ENCODE results near the gene ZSCAN21. TPM values are rescaled to one million over a fixed set of nuclear protein-coding genes. Genes with fewer than 3 reads are reported as not detected.

Gene ZSCAN21
- polyA plus RNA-seq, 2 of the 4 experiments (the other 2 are of a cell fraction): 9.1 to 18.3 TPM

DNA sequence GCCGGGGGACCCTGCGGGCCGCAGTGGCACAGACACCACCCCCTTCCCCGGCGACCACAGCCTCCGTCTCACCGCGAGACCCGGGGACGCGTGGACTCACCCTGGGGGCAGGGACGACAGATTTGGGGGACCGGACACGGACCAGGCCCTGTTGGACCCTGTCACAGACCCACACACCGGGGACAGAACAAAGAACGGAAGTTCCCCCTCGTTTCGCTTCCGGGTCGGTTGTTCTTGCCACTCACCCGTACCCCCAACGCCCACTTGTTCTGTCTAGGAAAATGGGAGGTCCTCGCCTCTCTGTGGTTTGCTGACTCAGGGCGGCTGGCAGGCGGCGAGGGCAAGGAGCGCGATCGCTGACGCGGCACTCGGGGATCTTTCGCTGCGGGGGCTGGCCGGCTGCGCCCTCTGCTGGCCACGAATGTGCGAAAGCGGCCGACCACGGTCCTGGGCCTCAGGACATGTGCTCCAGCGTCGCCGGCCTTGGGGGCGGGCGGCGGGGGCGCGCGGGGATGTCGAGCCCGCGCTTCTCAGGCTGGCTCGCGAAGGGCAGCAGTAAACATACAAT lies 32.0 kb downstream of the ZSCAN21 start, which contains the start of gene ZNF3 (continued):
- TF ChIP-seq FOXS1 (CRISPR knock-in tag; IDR thresholded peaks at IDR 0.05) (no peak), NPAS2 (CRISPR knock-in tag; IDR thresholded peaks at IDR 0.05; ENCODE audit: borderline replicate concordance) (no peak)

DNA sequence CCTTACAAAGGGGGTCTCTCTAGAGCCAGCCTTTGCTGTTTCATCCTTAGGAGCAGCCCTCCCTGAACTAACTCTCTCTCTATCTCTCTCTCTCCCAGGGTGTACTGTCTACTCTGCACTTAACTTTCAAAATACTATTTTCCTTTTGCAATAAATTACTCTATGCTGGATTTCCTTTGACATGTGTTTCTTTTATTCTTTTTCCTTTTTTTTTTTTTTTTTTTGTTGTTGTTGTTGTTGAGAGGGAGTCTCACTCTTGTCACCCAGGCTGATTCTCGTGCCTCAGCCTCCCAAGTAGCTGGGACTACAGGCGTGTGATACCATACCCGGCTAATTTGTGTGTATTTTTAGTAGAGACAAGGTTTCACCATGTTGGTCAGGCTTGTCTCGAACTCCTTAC lies 33.4 kb downstream of the ZSCAN21 start:
- H3K9me3 ChIP-seq: peaks cover 8% of the 10 kb centered on the region; the same call in 2 of the 3 replicates
- no peak overlapping the region for H3K4me2 ChIP-seq
- no peak overlapping the region for H3K27ac ChIP-seq
- DNase-seq (ENCODE audit: low read depth in 1 of 2, low spot score in 1 of 2) (no peak), FAIRE-seq (no peak), ATAC-seq (no peak)
- 64% methylated on average over 4 of the region's 4 CpGs for WGBS (ENCODE audit: missing lambda C conversion rate)
- TF ChIP-seq CBX2 (IDR thresholded peaks at IDR 0.05; ENCODE audit: borderline replicate concordance, low read depth) (no peak), HEYL (CRISPR knock-in tag; IDR thresholded peaks at IDR 0.05) (no peak), HDAC2 (IDR thresholded peaks at IDR 0.05) (no peak), PHF8 (IDR thresholded peaks at IDR 0.05; ENCODE audit: borderline replicate concordance, low read depth) (no peak), JUN (IDR thresholded peaks at IDR 0.05) (no peak)
- ChIA-PET CTCF (interaction anchor here (0.7 to 2.3 kb wide), 11 partner anchors 9 to 325 kb away, joined by 3 to 14 read pairs (median 4); no protein-coding TSS in a partner anchor), POLR2A (no interaction called here)
- peaks cover 7% of the 10 kb centered on the region; the same call in 2 of the 3 replicates for H3K4me1 ChIP-seq
- no peak overlapping the region for H3K4me3 ChIP-seq

DNA sequence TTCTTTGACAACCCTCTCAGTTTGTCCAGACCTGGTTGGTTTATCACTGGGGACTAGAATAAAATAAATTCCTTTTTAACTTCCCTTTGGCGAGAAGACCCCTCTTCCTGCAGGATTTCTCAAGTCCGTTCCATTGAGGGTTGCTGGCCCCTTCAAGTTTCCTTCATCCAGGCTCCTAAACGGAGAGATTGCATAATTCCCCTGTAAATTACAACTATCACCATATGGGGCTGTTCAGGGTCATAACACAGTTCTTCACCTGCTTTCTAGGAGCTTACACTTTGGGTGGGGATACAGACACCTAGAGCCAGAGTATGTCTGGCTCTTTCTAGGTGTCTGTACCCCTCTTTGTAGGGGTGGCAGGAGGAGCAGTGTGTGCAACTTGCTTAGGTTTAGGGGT lies 35.9 kb downstream of the ZSCAN21 start:
- no peak for TF ChIP-seq CHD4 (IDR thresholded peaks at IDR 0.05; ENCODE audit: borderline replicate concordance)
- TF ChIP-seq, protein P1, sequence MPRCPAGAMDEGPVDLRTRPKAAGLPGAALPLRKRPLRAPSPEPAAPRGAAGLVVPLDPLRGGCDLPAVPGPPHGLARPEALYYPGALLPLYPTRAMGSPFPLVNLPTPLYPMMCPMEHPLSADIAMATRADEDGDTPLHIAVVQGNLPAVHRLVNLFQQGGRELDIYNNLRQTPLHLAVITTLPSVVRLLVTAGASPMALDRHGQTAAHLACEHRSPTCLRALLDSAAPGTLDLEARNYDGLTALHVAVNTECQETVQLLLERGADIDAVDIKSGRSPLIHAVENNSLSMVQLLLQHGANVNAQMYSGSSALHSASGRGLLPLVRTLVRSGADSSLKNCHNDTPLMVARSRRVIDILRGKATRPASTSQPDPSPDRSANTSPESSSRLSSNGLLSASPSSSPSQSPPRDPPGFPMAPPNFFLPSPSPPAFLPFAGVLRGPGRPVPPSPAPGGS (IDR thresholded peaks at IDR 0.05): no peak
- no peak for TF ChIP-seq ZSCAN20 (CRISPR knock-in tag; IDR thresholded peaks at IDR 0.05)
- TF ChIP-seq MAFK (IDR thresholded peaks at IDR 0.05; ENCODE audit: partially characterized antibody): no peak
- TF ChIP-seq ESRRA (IDR thresholded peaks at IDR 0.05; ENCODE audit: borderline replicate concordance, low read length): no peak
- no peak for TF ChIP-seq TP53 (CRISPR knock-in tag; IDR thresholded peaks at IDR 0.05)
- TF ChIP-seq CBX2 (IDR thresholded peaks at IDR 0.05; ENCODE audit: borderline replicate concordance, low read depth): no peak
- no peak for TF ChIP-seq EHF (CRISPR knock-in tag; IDR thresholded peaks at IDR 0.05)
- no peak for TF ChIP-seq EP300 (IDR thresholded peaks at IDR 0.05)
- no peak for TF ChIP-seq RAD21 (conservative IDR thresholded peaks at IDR 0.05 in 1 of 2, IDR thresholded peaks at IDR 0.05 in 1 of 2)
- TF ChIP-seq, protein P2, sequence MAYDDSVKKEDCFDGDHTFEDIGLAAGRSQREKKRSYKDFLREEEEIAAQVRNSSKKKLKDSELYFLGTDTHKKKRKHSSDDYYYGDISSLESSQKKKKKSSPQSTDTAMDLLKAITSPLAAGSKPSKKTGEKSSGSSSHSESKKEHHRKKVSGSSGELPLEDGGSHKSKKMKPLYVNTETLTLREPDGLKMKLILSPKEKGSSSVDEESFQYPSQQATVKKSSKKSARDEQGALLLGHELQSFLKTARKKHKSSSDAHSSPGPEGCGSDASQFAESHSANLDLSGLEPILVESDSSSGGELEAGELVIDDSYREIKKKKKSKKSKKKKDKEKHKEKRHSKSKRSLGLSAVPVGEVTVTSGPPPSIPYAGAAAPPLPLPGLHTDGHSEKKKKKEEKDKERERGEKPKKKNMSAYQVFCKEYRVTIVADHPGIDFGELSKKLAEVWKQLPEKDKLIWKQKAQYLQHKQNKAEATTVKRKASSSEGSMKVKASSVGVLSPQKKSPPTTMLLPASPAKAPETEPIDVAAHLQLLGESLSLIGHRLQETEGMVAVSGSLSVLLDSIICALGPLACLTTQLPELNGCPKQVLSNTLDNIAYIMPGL (CRISPR knock-in tag; IDR thresholded peaks at IDR 0.05; ENCODE audit: borderline replicate concordance): no peak
- TF ChIP-seq KDM1A (IDR thresholded peaks at IDR 0.05; ENCODE audit: low read depth): no peak
- TF ChIP-seq FOXS1 (CRISPR knock-in tag; IDR thresholded peaks at IDR 0.05): no peak
- no peak for TF ChIP-seq KDM5A (IDR thresholded peaks at IDR 0.05)
- no peak for TF ChIP-seq CEBPB (IDR thresholded peaks at IDR 0.05)
- TF ChIP-seq GATA3 (IDR thresholded peaks at IDR 0.05; ENCODE audit: borderline replicate concordance): no peak
- no peak for TF ChIP-seq POLR2A (IDR thresholded peaks at IDR 0.05; ENCODE audit: low read length)
- TF ChIP-seq, protein P3, sequence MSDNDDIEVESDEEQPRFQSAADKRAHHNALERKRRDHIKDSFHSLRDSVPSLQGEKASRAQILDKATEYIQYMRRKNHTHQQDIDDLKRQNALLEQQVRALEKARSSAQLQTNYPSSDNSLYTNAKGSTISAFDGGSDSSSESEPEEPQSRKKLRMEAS (IDR thresholded peaks at IDR 0.05): no peak
- TF ChIP-seq NPAS2 (CRISPR knock-in tag; IDR thresholded peaks at IDR 0.05; ENCODE audit: borderline replicate concordance): no peak
- TF ChIP-seq, protein P4, sequence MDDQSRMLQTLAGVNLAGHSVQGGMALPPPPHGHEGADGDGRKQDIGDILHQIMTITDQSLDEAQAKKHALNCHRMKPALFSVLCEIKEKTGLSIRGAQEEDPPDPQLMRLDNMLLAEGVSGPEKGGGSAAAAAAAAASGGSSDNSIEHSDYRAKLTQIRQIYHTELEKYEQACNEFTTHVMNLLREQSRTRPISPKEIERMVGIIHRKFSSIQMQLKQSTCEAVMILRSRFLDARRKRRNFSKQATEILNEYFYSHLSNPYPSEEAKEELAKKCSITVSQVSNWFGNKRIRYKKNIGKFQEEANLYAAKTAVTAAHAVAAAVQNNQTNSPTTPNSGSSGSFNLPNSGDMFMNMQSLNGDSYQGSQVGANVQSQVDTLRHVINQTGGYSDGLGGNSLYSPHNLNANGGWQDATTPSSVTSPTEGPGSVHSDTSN (IDR thresholded peaks at IDR 0.05): no peak
- CTCF ChIA-PET: interaction anchor here (1.3 to 2.2 kb wide), 2 partner anchors 36 to 92 kb away, joined by 4 to 6 read pairs; partner anchors contain the start of gene ZSCAN21
- Histone ChIP-seq H3K27ac (no peak overlapping the region), H3K4me3 (no peak overlapping the region), H3K4me1 (peaks cover 14% of the 10 kb centered on the region), H3K4me2 (no peak overlapping the region), H3K9me3 (no peaks in the 10 kb centered on the region)
- DNase-seq (ENCODE audit: low read depth in 1 of 2, low spot score in 1 of 2) (no peak), FAIRE-seq (no peak), ATAC-seq (no peak)
- WGBS (ENCODE audit: missing lambda C conversion rate): 51% methylated on average over 3 of the region's 3 CpGs
- POLR2A ChIA-PET: interaction anchor here (0.7 to 0.9 kb wide), 2 partner anchors 16 to 90 kb away, joined by 3 read pairs; partner anchors contain the start of gene AP4M1
